Epithelial cell of proximal tubule (primary cell): ENCODE data around the gene PVR. TPM values are rescaled to one million over a fixed set of nuclear protein-coding genes. Genes with fewer than 3 reads are reported as not detected.

Experiments used
- DNase-seq: peaks from one replicate; pipeline ENCODE4 v3.0.0-alpha.2; 2011; ENCODE audit warnings: low read depth
- H3K4me3 ChIP-seq: 2 replicates; pipeline ENCODE4 v1.5.1; 2011; ENCODE audit warnings: low read depth, mild to moderate bottlenecking, low read length
- CTCF ChIP-seq: conservative IDR thresholded peaks from 2 replicates; pipeline ENCODE4 v1.5.1; 2012; ENCODE audit warnings: low read depth, mild to moderate bottlenecking, low read length
- total RNA-seq: library from RNA; depleted of rRNA; stranded (reverse); fragments of >200 nt; gene quantifications from 2 replicates; pipeline ENCODE4 v1.2.3, GENCODE V29; 2015

PVR gene
- total RNA-seq = 116 and 153 TPM in 2 replicates

- no peak for DNase-seq
- no peak for TF ChIP-seq CTCF
- H3K4me3 ChIP-seq = peak within 1 kb of the TSS; percentile 70
Measured at GRCh38 chr19:44643605-44644401, at the start of gene PVR. Gene PVR (plus strand): TSS chr19:44643910. CDS start chr19:44644097, 187 bp downstream.

- TF ChIP-seq CTCF = no peak
- no peak overlapping the region for H3K4me3 ChIP-seq
- no peak for DNase-seq
Measured at GRCh38 chr19:44596428-44597130, 47.1 kb upstream of the PVR start.

- no peak for TF ChIP-seq CTCF
- no peak overlapping the region for H3K4me3 ChIP-seq
- DNase-seq = no peak
Measured at GRCh38 chr19:44597131-44597491, 46.6 kb upstream of the PVR start.

- no peak for TF ChIP-seq CTCF
- DNase-seq = no peak
- H3K4me3 ChIP-seq = no peak overlapping the region
Measured at GRCh38 chr19:44598355-44598754, 45.4 kb upstream of the PVR start.

GRCh38 chr19:44598880-44599279, 44.8 kb upstream of the PVR start:
- TF ChIP-seq CTCF = no peak
- H3K4me3 ChIP-seq = no peak overlapping the region
- DNase-seq = no peak

- no peak overlapping the region for H3K4me3 ChIP-seq
- no peak for DNase-seq
- TF ChIP-seq CTCF = no peak
Measured at GRCh38 chr19:44600466-44600865, 43.2 kb upstream of the PVR start.
